ENCODE data around the gene SLC35B3.
"Not testable (repeated sequence)": the region's sequence is repeated elsewhere in the genome, so short reads cannot be mapped to it uniquely, and the experiment has no call there.

SLC35B3 gene

GRCh38 chr6:8436966-8437365 is 1.6 kb upstream of the SLC35B3 start:
- no peak for DNase-seq
- TF ChIP-seq GATA1 (IDR thresholded peaks at IDR 0.05; ENCODE audit: low read depth, low read length): no peak
- TF ChIP-seq POLR2A (IDR thresholded peaks at IDR 0.05; ENCODE audit: low read length): no peak

GRCh38 chr6:8435845-8436168 is 462 bp upstream of the SLC35B3 start:
- DNase-seq: no peak
- TF ChIP-seq POLR2A (IDR thresholded peaks at IDR 0.05; ENCODE audit: low read length): no peak
- TF ChIP-seq GATA1 (IDR thresholded peaks at IDR 0.05; ENCODE audit: low read depth, low read length): no peak

GRCh38 chr6:8434727-8435092 is 635 bp downstream of the SLC35B3 start:
- TF ChIP-seq POLR2A (IDR thresholded peaks at IDR 0.05; ENCODE audit: low read length): no peak
- TF ChIP-seq GATA1 (IDR thresholded peaks at IDR 0.05; ENCODE audit: low read depth, low read length): no peak
- no peak for DNase-seq

- DNase-seq: no peak
- TF ChIP-seq POLR2A (IDR thresholded peaks at IDR 0.05; ENCODE audit: low read length) (no peak), GATA1 (IDR thresholded peaks at IDR 0.05; ENCODE audit: low read depth, low read length) (no peak)
Measured at GRCh38 chr6:8432614-8433013, 2.7 kb downstream of the SLC35B3 start.

GRCh38 chr6:8429821-8430220 is 5.5 kb downstream of the SLC35B3 start:
- TF ChIP-seq GATA1 (IDR thresholded peaks at IDR 0.05; ENCODE audit: low read depth, low read length): no peak
- no peak for TF ChIP-seq POLR2A (IDR thresholded peaks at IDR 0.05; ENCODE audit: low read length)
- DNase-seq: no peak

- DNase-seq: not testable (repeated sequence)
Measured at GRCh38 chr6:8426544-8426943, 8.8 kb downstream of the SLC35B3 start.

GRCh38 chr6:8420031-8420588 is 15.2 kb downstream of the SLC35B3 start:
- no peak for TF ChIP-seq POLR2A (IDR thresholded peaks at IDR 0.05; ENCODE audit: low read length)
- no peak for TF ChIP-seq GATA1 (IDR thresholded peaks at IDR 0.05; ENCODE audit: low read depth, low read length)
- DNase-seq: no peak

- DNase-seq: no peak
- TF ChIP-seq POLR2A (IDR thresholded peaks at IDR 0.05; ENCODE audit: low read length): no peak
- no peak for TF ChIP-seq GATA1 (IDR thresholded peaks at IDR 0.05; ENCODE audit: low read depth, low read length)
Measured at GRCh38 chr6:8415913-8416312, 19.4 kb downstream of the SLC35B3 start.

GRCh38 chr6:8415280-8415679 is 20.1 kb downstream of the SLC35B3 start:
- no peak for DNase-seq
- TF ChIP-seq GATA1 (IDR thresholded peaks at IDR 0.05; ENCODE audit: low read depth, low read length): no peak
- no peak for TF ChIP-seq POLR2A (IDR thresholded peaks at IDR 0.05; ENCODE audit: low read length)

- TF ChIP-seq GATA1 (IDR thresholded peaks at IDR 0.05; ENCODE audit: low read depth, low read length) (no peak), POLR2A (IDR thresholded peaks at IDR 0.05; ENCODE audit: low read length) (no peak)
- no peak for DNase-seq
Measured at GRCh38 chr6:8414844-8415243, 20.5 kb downstream of the SLC35B3 start.

GRCh38 chr6:8405946-8406345 is 29.4 kb downstream of the SLC35B3 start:
- not testable (repeated sequence) for DNase-seq

GRCh38 chr6:8402546-8402945 is 32.8 kb downstream of the SLC35B3 start:
- DNase-seq: no peak
- TF ChIP-seq POLR2A (IDR thresholded peaks at IDR 0.05; ENCODE audit: low read length): no peak
- no peak for TF ChIP-seq GATA1 (IDR thresholded peaks at IDR 0.05; ENCODE audit: low read depth, low read length)

GRCh38 chr6:8400663-8401062 is 34.7 kb downstream of the SLC35B3 start:
- DNase-seq: no peak
- TF ChIP-seq GATA1 (IDR thresholded peaks at IDR 0.05; ENCODE audit: low read depth, low read length): no peak
- no peak for TF ChIP-seq POLR2A (IDR thresholded peaks at IDR 0.05; ENCODE audit: low read length)

- no peak for DNase-seq
- TF ChIP-seq POLR2A (IDR thresholded peaks at IDR 0.05; ENCODE audit: low read length): no peak
- TF ChIP-seq GATA1 (IDR thresholded peaks at IDR 0.05; ENCODE audit: low read depth, low read length): no peak
Measured at GRCh38 chr6:8392569-8392968, 42.8 kb downstream of the SLC35B3 start.

GRCh38 chr6:8391934-8392333 is 43.4 kb downstream of the SLC35B3 start:
- TF ChIP-seq POLR2A (IDR thresholded peaks at IDR 0.05; ENCODE audit: low read length) (no peak), GATA1 (IDR thresholded peaks at IDR 0.05; ENCODE audit: low read depth, low read length) (no peak)
- no peak for DNase-seq

All from erythroblast (primary cell).